Activated CD8-positive, alpha-beta memory T cell treated with anti-CD3 and anti-CD28 coated beads, Interleukin-2, amount 50 U/mL, for 48 hours (primary cell): Measurements from ENCODE around the gene SPRYD3.

Experiments used
- DNase-seq: peaks from one replicate; pipeline ENCODE4 v3.0.0-alpha.2; 2020

The SPRYD3 gene

GRCh38 chr12:53101931-53102781 is 23.0 kb upstream of the SPRYD3 start:
- no peak for DNase-seq

DNA sequence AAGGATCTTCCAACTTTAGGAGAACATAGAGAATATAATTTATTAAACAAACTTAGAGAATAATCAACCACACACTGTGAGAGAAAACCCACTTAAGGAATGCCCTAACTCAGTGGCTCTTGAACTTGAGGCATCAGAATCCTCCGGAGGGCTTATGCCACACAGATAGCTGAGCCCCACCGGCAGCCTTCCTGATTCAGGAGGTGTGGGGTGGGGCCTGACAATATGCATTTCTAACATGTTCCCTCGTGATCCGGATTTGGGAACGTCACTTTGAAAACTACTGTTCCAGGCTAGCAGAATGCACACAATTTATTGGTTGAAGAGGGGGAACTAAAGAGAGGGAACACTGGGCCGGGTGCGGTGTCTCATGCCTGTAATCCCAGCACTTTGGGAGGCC is 22.1 kb upstream of the SPRYD3 start:
- no peak for DNase-seq

DNA sequence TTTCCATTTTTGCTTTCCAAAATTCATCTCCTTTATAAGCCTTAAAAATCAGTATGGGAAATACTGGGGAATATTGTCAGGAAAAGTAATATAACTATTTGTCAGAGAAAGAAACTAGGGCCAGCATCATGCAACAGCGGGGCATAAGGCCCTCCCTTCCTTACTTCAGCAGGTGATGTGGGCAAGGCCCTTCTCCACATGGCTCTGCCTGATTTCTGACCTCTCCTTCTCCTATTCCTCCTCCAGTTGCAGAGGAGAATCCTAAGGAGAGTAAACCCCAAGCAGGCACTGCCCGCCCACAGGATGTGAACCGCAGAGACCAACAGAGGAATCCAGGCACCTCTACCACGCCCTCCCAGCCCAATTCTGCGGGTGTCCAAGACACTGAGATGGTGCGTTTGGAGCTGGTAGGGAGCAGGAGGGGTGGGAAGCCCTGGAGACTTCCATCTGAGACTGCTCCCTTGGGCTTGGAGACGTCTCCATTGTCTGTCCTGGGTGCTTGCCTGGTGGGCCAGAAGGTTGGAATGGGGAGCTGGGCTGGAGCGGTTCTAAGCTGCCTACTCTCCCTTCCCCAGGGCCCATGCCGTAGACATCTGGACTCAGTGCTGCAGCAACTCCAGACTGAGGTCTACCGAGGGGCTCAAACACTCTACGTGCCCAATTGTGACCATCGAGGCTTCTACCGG is 21.4 kb upstream of the SPRYD3 start:
- DNase-seq = no peak

- DNase-seq = peak; percentile 98
Measured at GRCh38 chr12:53099071-53099882, 20.1 kb upstream of the SPRYD3 start.

GRCh38 chr12:53098354-53098981 is 19.3 kb upstream of the SPRYD3 start:
- DNase-seq = peak; percentile 72

- DNase-seq = peak; percentile 84
Measured at GRCh38 chr12:53097564-53098353, 18.6 kb upstream of the SPRYD3 start, which contains the start of gene IGFBP6. Gene IGFBP6, plus strand, starts transcription at chr12:53097667. Its CDS starts 51 bp downstream, at chr12:53097718.

DNA sequence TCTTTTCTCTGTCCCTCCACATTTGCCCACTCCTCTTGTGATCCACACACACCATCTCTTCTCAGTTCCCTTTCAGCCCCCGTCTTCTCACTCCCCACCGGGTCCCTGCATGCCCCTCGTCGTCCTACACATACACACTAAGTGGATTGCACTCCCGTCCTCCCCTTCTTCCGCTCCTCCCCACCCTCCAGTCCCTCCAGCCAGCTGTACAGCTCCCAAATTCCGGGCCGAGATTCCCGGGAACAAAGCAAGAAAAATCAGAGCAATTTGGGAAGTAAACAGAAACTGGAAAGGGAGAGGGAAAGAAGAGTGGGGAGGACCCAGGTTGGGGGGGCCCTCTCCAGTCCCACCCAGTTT is 18.0 kb upstream of the SPRYD3 start:
- DNase-seq = no peak

DNA sequence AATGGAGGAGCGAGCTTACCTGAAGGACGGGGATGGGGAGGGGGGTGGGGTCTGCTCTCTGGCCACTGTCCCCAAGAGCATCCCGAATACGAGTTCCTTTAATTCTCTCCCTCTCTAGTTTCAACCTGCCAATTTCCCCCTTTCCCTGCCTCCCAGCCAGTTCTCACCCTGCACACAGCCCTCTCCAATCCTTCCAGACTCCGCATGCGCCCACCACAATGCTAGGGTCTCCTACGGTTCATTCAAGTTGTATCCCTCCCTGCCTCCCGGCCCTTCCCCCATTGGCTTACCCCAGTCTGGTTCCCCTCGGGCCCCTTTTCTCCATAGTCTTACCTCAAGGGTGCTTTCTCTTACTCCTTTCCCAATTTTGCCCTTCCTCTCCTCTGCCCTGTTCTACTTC is 17.6 kb upstream of the SPRYD3 start:
- no peak for DNase-seq

DNA sequence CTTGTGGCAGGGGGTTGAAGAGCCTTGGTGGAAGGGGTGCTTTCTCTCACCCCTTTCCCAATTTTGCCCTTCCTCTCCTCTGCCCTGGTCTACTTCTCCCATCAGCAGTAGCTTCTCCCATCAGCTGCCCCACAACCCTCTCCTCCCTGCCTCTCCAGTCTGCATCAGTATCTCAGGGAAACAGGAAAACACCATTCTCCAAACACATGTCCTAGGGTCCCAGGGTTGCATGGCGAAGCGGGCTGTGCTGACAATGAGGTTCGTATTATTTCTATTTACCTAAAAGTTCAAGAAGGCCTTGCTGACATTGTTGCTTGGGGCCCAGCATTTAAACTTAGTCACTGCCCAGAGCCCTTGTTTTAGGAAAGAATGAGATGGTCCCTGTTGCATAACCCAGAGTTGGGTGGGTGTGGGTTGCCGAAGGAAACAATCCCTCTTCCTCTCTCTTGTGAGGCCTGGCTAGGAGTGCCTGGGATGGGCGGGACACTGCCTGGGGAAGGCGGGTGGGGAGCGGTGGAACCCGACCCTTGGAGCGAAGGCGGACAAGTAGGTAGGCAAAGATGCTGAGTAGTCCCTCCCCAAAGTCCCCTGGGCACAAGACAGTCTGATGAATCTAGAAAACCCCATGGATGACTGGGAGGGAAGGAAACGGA is 17.0 kb upstream of the SPRYD3 start:
- peak; percentile 44 for DNase-seq

DNA sequence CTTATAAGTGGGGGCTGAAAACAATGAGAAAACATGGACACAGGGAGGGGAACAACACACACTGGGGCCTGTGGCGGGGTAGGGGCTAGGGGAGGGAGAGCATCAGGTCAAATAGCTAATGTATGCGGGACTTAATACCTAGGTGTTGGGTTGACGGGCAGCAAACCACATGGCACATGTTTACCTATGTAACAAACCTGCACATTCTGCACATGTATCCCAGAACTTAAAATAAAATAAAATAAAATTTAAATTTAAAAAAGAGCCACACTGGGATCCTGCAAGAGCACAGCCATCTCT is 16.4 kb upstream of the SPRYD3 start:
- DNase-seq = peak; percentile 35

- peak; percentile 42 for DNase-seq
Measured at GRCh38 chr12:53094796-53095595, 15.8 kb upstream of the SPRYD3 start.

- DNase-seq = peak; percentile 40
Measured at GRCh38 chr12:53094394-53094787, 15.2 kb upstream of the SPRYD3 start.

- DNase-seq = peak; percentile 48
Measured at GRCh38 chr12:53093777-53094393, 14.7 kb upstream of the SPRYD3 start.

GRCh38 chr12:53091756-53092155 is 12.6 kb upstream of the SPRYD3 start:
- DNase-seq = no peak

- no peak for DNase-seq
Measured at GRCh38 chr12:53090554-53090953, 11.4 kb upstream of the SPRYD3 start.

- DNase-seq = no peak
Measured at GRCh38 chr12:53090105-53090504, 10.9 kb upstream of the SPRYD3 start.

DNA sequence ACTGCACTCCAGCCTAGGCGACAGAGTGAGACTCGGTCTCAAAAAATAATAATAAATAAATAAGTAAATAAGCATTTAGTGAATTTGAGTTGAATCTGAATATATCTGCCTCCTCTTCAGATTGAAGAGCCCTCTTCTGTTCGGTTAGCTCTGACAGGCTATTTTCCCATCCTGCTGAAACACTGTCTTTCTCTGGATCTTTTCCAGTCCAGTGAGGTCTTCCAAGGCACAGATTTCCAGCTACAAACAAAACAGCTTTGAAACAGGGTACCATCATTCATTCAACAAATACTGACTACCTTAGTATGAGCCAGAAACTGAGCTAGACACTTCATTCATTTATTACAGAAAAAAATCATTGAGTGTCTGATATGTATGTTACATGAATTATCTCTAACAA is 7.2 kb upstream of the SPRYD3 start:
- DNase-seq = no peak

GRCh38 chr12:53082637-53083175 is 3.5 kb upstream of the SPRYD3 start:
- DNase-seq = no peak

DNA sequence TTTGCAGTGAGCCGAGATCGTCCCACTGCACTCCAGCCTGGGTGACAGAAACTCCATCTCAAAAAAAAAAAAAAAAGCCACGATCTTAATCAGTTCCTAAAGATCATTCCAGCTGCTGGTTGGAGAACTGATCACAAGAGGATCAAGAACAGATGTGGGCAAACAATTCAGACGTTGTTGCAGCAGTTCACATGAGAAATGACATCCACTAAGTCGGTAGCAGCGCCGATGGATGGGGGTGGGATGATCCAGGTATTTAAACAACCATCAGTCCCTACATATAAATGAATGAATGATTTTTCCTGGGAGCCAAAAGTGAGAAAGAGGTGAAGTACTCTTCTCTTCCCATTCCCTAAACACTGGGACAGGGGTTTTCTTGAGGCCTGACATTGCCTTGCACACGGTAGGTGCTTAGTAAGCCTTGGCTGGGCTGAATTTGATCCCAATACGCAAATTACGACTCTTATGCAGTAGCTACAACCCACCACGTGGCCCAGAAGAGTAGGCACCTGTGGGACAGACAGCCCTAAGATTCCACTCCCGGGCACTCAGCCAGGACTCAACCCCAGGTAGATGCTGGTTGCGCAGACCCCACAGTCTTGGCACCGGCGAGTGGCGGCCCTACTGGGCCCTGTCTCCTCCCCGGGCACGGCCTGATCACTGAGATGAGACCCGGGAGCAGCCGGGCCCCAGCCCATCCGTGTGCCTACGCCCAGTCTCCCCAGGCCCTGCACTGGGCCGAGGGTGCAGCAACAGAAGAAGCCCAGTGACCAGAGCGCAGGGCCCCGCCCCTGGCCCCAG is 565 bp downstream of the SPRYD3 start:
- no peak for DNase-seq
